HG02763 (cell line): ENCODE results near the gene RRP36.

Source experiments
- ATAC-seq: cut with Tn5 transposase; IDR thresholded peaks from one replicate; pipeline ENCODE4 v1.9.1; 2021; ENCODE audit warnings: mild to moderate bottlenecking, moderate library complexity; ENCODE audit not compliant: unreplicated experiment

RRP36 gene

DNA sequence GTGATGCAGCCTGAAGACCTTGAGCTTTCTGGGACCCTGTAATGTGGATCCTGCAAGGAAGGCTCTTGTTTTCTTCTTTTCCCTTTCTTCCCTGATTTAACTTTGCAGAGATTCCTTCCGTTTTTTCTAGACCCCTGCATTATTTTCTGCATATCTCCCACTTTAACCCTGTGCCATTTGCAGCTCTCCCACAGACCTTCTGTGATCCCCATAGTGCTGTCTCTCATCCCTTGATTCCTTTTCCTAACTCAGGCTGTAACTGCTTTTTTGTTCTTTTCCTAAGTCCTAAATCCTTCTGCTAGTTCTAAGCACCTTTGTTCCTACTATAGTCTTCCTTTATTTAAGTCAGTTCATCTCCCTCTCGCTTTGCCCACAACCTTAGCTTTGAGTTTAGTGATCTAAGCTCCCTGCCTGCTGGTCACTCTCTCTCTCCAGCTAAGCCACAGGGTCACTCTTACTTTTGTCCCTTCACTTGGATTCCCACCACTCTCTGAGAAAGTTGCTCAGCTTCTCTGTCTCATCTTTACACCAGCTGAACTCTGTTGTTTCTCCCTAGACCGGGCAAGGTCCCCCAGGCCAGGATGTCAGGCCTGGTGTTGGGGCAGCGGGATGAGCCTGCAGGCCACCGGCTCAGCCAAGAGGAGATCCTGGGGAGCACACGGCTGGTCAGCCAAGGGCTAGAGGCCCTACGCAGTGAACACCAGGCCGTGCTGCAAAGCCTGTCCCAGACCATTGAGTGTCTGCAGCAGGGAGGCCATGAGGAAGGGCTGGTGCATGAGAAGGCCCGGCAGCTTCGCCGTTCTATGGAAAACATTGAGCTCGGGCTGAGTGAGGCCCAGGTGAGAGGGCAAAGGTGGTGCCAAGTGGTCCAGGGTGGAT is 39.6 kb downstream of the RRP36 start:
- no peak for ATAC-seq

DNA sequence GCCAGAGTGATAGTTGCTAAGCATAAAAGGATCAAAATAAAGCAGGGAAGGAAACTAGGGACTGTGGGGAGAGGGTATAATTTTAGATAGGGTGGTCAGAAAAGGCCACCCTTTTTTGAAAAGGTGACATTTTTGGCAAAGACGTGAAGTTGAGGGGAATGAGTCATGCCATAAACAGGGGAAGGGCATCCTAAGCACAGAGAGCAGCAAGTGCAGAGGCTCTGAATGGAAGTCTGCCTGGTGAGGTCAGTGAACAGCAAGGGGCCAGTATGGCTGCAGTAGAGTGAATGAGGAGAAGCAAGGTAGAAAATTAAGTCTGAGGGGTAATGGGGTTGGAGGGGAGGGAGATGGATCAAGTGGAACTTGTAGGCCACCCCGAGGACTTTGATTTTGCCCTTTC is 40.4 kb downstream of the RRP36 start:
- no peak for ATAC-seq

DNA sequence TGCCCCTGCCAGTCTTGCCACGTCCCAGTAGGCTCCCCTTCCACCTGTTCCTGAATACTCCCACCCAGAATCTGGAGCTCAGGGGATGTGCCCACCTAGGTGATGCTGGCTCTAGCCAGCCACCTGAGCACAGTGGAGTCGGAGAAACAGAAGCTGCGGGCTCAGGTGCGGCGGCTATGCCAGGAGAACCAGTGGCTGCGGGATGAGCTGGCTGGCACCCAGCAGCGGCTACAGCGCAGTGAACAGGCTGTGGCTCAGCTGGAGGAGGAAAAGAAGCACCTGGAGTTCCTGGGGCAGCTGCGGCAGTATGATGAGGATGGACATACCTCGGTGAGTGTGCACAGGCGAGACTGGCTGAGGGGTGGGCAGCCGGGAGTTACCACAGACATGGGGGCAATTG is 41.4 kb downstream of the RRP36 start:
- ATAC-seq, result no peak

DNA sequence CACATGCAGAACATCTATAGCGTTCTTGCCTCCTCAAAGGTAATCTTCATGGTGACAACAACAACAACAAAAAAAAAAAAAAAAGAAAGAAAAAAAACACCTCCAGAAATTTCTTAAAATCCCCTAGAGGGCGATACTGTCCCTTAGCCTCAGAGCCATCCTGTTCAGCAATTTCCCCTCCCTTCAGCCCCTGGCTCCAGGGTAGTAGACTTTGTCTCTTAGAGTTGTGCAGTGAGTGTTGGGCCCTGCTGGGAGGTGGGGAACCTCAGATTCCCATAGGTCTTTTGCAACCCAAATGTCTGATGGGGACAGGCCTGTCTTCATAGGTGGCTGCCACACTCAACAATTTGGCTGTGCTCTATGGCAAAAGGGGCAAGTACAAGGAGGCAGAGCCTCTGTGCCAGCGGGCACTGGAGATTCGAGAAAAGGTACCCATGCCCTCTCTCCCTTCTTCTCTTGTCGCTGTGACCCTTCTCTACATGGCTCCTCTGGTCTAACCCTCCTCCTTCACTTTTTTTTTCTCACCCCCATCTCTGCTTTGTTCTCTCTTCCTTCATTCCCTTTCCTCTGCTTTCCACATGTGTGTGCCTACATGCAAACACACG is 48.7 kb downstream of the RRP36 start:
- no peak for ATAC-seq

DNA sequence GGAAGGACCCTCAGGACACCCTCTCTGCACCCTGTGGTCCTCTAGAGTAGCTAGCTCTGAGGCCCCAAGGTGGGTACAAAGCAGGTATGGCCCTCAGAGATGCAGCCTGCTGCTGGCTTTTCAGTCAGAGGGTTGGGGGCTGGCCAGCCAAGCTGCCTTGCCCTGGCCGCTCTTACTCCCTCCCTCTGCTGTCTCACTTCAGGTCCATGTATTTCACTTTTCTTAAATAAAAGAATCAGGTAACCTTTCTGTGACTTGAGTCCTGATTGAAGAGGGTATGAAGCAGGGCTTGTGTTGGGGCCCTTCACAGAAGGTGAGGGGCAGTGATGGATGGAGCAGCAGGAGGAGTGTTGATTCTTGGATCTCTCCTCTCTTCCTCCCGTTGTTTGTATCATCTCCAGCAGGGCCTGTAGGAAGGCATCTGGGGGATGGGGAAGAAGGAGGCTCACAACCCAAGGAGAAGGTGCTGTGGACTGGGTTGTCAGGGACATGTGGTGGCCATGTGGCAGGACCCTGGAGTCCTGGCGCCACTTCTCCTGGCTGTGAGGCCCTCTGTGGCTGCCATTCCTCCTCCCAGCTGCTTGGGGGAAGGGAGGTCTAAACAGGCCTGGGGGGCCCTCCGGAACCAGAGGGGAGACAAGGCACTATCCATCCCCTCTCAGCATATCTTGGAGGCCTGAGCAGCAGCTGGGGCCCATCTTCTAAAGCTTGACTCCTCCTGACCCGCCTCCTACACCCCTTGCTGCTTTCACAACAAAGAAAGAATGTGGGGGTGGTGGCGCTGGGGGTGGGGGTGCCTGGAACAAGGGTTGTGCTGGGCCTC is 53.6 kb downstream of the RRP36 start:
- ATAC-seq, result no peak

DNA sequence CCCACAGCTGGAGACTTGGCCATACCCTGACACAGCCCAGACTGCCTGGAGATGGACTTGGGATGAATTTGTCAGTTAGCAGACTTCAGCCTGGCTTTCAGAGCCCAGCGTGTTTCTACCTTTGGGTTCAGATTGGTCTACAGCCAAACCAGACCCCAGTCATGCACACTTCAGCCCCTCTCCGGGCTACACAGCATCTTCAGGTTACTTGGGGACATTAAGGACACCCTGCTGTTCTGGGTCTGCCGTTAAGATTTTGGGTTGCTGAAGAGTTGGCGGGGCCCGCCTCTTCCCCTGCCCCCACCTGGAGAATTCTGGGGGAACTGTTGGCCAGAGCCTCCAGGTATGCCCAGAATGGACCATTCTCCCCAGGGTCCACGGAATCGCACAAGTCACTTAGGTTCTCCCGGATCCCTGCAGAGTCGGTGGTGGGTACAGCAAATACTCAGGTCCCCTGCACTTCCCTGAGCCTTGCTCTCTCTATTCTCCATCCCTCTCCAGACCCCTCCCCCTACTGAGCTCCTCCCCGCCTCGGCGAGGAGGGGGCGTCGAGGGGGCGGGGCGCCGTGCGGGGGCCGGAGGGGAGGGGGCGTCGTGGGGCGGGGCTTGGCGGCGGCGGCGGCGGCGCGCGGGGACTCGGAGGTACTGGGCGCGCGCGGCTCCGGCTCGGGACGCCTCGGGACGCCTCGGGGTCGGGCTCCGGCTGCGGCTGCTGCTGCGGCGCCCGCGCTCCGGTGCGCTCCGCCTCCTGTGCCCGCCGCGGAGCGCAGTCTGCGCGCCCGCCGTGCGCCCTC is 54.4 kb downstream of the RRP36 start, which contains the start of gene PTK7:
PTK7 (plus strand) TSS at position 645 of the 794 bp plus-strand sequence. CDS start 175 bp downstream, outside the sequence.
- ATAC-seq, result no peak

DNA sequence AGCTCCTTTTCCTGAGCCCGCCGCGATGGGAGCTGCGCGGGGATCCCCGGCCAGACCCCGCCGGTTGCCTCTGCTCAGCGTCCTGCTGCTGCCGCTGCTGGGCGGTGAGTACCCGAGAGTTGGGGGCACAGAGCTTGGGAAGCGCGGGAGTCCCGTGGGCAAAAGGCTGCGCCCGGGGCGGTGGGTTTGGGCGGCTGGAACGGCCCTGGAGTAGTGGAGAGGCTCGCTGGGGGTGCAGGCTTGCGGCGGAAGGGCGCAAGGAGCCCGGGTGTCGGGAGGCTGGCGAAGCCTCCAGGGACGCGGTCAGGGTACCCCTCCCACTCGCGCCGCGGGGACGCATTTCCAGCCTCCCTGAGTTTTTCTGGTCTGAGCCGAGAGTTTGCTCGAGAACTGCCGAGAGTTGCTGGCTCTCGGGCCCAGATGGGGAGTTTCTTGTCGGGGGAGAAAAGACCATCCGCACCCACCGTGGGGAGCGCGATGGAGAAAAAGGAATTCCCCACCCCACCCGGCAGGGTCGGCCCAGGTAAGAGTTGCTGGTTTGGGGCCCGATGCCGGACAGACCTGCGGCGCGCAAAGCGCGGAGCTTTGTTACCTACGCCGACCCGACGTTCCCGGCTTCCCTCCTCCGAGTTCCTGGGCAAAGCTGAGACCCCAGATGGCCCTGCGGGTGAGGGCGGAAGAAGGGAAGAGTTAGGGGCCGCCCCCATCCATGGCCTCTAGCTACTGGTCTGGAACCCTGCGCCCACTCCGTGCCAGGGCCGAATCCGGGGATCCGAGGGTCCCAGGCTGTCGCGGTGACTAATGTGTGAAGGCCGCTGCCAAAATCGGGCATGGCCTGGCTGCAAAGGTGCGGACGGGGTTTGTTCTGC is 55.3 kb downstream of the RRP36 start:
- no peak for ATAC-seq

DNA sequence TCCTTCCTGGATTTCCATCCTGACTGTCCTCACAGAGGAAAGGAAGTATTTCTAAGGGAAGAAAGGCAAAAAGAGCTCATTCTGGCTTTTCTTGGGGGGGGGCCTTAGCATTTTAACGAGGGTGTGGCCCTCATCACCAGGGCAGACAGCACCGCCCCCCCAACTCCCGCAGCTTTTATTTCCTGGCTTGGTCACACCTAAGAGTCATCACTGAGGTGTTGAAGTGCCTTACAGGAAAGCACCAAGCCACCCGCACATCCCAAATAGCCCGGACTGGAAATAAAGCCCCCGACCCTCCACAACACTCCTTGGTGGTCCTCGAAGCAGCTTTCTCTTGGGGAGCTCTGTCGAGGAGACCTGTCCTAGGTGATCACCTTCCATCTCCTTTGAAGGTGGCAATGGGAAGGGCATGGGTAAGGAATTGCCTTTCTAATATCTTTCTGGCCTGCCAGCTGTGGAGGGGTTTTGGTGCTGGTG is 55.9 kb downstream of the RRP36 start:
- ATAC-seq, result no peak

DNA sequence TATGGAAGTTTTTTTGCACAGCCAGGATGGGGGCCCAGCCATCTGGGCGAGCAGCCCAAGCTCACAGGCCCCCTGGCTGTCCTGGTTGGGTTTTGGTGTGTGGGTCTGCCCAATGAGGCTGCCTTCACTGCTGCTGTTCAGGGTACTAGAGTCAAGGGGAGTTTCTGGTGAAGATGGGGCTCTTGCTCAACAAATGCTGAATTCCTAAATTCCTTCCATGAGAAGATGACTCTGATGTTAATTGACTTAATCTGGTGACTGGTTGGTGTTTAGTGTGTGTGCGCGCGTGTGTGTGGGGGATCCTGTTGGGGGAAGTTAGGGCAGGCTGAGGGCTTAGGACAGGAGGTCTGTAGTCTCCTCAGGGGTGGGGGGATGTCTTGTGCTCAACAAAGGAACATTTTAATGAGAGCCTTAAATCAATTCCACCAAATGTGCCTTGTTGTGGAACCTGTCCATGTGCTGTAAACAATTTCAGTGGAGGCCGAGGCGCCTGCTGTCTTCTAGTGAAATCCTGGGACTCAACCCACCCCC is 56.6 kb downstream of the RRP36 start:
- ATAC-seq, result no peak

DNA sequence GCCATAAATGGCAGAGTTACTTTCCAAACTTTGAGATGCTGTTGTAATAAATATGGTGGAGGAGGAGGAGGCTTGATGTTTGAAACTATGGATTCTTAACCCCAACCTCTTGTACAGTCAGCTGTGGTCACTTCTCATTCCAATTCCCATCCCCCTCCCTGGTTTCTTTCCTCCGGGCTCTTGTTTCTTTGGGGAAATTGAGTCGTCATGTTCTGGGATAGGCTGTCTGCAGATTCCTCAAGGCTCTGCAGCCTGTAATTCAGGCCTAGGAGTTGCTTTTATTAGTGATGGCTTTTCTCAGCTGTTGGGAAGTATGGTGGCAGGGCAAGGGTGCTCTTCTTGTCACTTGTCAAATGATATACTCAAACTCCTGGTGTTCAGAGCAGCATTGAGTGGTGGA is 57.3 kb downstream of the RRP36 start:
- no peak for ATAC-seq
